ENCODE measurements around the gene GLYR1.

GLYR1 gene

GRCh38 chr16:4879049-4879448 lies 32.0 kb upstream of the GLYR1 start:
- DNase-seq, result no peak

- DNase-seq, result no peak
These were observed 30.2 kb upstream of the GLYR1 start for GRCh38 chr16:4877380-4877685.

GRCh38 chr16:4876646-4877379 lies 29.7 kb upstream of the GLYR1 start:
- no peak for DNase-seq

- no peak for DNase-seq
These were observed 27.6 kb upstream of the GLYR1 start for GRCh38 chr16:4874666-4875065.

- no peak for DNase-seq
These were observed 26.0 kb upstream of the GLYR1 start for GRCh38 chr16:4873091-4873490.

- no peak for DNase-seq
These were observed 24.0 kb upstream of the GLYR1 start for GRCh38 chr16:4871071-4871470.

GRCh38 chr16:4870138-4870671 lies 23.1 kb upstream of the GLYR1 start:
- DNase-seq, result no peak

- no peak for DNase-seq
These were observed 22.2 kb upstream of the GLYR1 start for GRCh38 chr16:4869147-4869805.

- no peak for DNase-seq
These were observed 21.4 kb upstream of the GLYR1 start for GRCh38 chr16:4868535-4868934.

GRCh38 chr16:4868026-4868425 lies 20.9 kb upstream of the GLYR1 start:
- DNase-seq, result no peak

GRCh38 chr16:4866586-4866985 lies 19.5 kb upstream of the GLYR1 start:
- no peak for DNase-seq

GRCh38 chr16:4865231-4865860 lies 18.3 kb upstream of the GLYR1 start:
- no peak for DNase-seq

- DNase-seq, result no peak
These were observed 17.6 kb upstream of the GLYR1 start for GRCh38 chr16:4864728-4865127.

GRCh38 chr16:4862639-4863038 lies 15.6 kb upstream of the GLYR1 start:
- no peak for DNase-seq

- DNase-seq, result no peak
These were observed 13.7 kb upstream of the GLYR1 start for GRCh38 chr16:4860727-4861342.

GRCh38 chr16:4859900-4860255 lies 12.8 kb upstream of the GLYR1 start:
- no peak for DNase-seq

GRCh38 chr16:4859190-4859899 lies 12.3 kb upstream of the GLYR1 start:
- no peak for DNase-seq

GRCh38 chr16:4855804-4856203 lies 8.7 kb upstream of the GLYR1 start:
- no peak for DNase-seq

- DNase-seq, result no peak
These were observed 8.3 kb upstream of the GLYR1 start for GRCh38 chr16:4855371-4855770.

- DNase-seq, result no peak
These were observed 5.3 kb upstream of the GLYR1 start for GRCh38 chr16:4852221-4852872.

- DNase-seq, result no peak
These were observed 3.1 kb upstream of the GLYR1 start for GRCh38 chr16:4850211-4850610.

GRCh38 chr16:4847774-4848587 lies 893 bp upstream of the GLYR1 start:
- DNase-seq, result peak; percentile 70

All from NCI-H69 (cell line).